HG02981 (cell line): ENCODE data around the gene BIRC5.
"Not testable (repeated sequence)": the region's sequence is repeated elsewhere in the genome, so short reads cannot be mapped to it uniquely, and the experiment has no call there.

Experiments used
- ATAC-seq: cut with Tn5 transposase; IDR thresholded peaks from one replicate; pipeline ENCODE4 v1.9.1; 2021; ENCODE audit warnings: mild to moderate bottlenecking, moderate library complexity; ENCODE audit not compliant: unreplicated experiment

Gene BIRC5

GRCh38 chr17:78214016-78214705 is at the start of gene BIRC5:
TSS of gene BIRC5 (plus strand) at chr17:78214253. CDS start at chr17:78214317, 64 bp downstream.
- peak; percentile 71 for ATAC-seq

- ATAC-seq = no peak
Observed at GRCh38 chr17:78164748-78165607, 49.1 kb upstream of the BIRC5 start.

- no peak for ATAC-seq
Observed at GRCh38 chr17:78166416-78166815, 47.6 kb upstream of the BIRC5 start.

GRCh38 chr17:78168242-78168902 is 45.7 kb upstream of the BIRC5 start, which contains the start of gene SYNGR2:
TSS of gene SYNGR2 (plus strand) at chr17:78168581. CDS start at chr17:78168617, 36 bp downstream.
- peak; percentile 41 for ATAC-seq

GRCh38 chr17:78168903-78169793 is 44.9 kb upstream of the BIRC5 start:
- ATAC-seq = peak; percentile 26

GRCh38 chr17:78170692-78171590 is 43.1 kb upstream of the BIRC5 start:
- ATAC-seq = no peak

GRCh38 chr17:78171591-78172248 is 42.3 kb upstream of the BIRC5 start:
- not testable (repeated sequence) for ATAC-seq

- no peak for ATAC-seq
Observed at GRCh38 chr17:78172249-78173051, 41.6 kb upstream of the BIRC5 start.

- no peak for ATAC-seq
Observed at GRCh38 chr17:78173097-78173715, 40.8 kb upstream of the BIRC5 start.

- ATAC-seq = no peak
Observed at GRCh38 chr17:78174346-78174869, 39.6 kb upstream of the BIRC5 start.

- no peak for ATAC-seq
Observed at GRCh38 chr17:78174870-78175642, 39.0 kb upstream of the BIRC5 start.

- no peak for ATAC-seq
Observed at GRCh38 chr17:78175643-78175981, 38.4 kb upstream of the BIRC5 start.

GRCh38 chr17:78176548-78177025 is 37.5 kb upstream of the BIRC5 start:
- peak; percentile 45 for ATAC-seq

GRCh38 chr17:78179372-78179771 is 34.7 kb upstream of the BIRC5 start:
- no peak for ATAC-seq

GRCh38 chr17:78180083-78180482 is 34.0 kb upstream of the BIRC5 start:
- no peak for ATAC-seq

- no peak for ATAC-seq
Observed at GRCh38 chr17:78180508-78180907, 33.5 kb upstream of the BIRC5 start.

GRCh38 chr17:78182504-78182903 is 31.5 kb upstream of the BIRC5 start:
- ATAC-seq = no peak
